ENCODE measurements around the gene FGFBP2.

Gene FGFBP2

DNA sequence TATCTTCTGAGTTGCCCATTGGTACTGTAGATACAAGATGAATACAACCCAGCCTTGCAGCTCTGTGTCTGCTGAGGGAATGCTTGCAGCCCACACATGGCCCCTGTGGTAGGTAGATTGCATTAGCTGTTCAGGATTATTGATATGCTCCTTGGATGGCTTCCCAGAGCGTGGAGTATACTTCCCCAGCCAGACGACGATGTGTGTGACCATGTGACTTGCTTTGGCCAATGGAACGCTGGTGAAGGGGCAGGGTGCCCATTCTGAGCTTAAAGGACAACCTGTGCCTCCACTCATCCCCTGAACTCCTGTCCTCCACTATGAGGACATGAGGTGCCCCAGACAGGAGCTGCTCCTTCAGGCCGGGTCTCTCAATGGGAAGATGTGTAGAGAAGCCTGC lies 23.9 kb upstream of the FGFBP2 start:
- no peak overlapping the region for H3K4me3 ChIP-seq (ENCODE audit: low read length)
- no peak for TF ChIP-seq ZNF274 (IDR thresholded peaks at IDR 0.05; ENCODE audit: low read depth, low read length)

DNA sequence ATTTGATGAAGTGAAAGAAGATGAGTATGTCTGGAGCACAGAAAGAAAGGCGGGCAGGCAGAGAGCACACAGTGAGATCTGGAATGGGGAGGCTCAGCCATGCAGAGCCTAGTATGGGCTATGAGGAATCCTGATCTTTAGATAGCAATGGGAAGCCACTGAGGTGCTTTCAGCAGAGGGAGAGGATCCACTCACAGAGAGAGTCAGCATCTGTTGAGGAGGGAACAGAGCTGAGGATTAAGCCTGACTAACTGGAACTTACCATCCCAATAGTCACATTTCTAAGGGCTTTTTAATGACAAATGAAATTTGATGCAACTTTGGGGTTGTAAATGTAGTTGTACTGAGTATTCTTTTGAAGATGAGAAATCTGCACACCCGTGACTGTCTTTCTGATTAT lies 20.6 kb upstream of the FGFBP2 start:
- TF ChIP-seq ZNF274 (IDR thresholded peaks at IDR 0.05; ENCODE audit: low read depth, low read length): no peak
- no peak overlapping the region for H3K4me3 ChIP-seq (ENCODE audit: low read length)

DNA sequence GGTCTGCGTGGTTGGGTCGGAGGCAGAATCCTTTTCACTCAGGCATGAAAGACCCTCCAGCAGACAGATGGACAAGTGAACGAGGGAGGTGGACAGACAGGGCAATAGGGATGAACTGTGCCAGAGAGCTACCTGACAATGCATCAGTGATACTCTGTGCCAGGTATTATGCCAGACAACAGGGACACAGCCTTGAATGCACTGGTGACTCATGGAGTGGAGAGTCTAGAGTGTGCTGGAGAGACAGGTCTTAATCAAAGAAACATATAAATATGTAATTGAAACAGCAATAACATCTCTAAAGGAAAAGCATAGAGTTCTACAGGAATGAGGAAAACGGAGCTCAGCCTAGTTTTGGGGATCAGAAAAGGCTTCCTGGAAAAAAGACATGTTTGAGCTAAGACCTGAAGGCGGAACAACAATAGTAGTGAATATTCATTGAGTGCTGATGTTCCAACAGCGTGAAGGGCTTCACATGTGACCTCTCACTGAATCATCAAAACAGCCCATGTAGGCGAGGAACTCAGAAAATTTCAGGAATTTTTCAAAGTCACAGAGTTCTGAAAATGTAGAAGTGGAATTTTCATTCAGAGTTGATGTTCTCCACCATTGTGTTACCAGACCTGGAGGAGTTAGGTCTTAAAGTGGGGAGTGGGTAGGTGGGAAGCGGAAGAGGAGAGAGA lies 20.0 kb upstream of the FGFBP2 start:
- no peak overlapping the region for H3K4me3 ChIP-seq (ENCODE audit: low read length)
- no peak for TF ChIP-seq ZNF274 (IDR thresholded peaks at IDR 0.05; ENCODE audit: low read depth, low read length)

DNA sequence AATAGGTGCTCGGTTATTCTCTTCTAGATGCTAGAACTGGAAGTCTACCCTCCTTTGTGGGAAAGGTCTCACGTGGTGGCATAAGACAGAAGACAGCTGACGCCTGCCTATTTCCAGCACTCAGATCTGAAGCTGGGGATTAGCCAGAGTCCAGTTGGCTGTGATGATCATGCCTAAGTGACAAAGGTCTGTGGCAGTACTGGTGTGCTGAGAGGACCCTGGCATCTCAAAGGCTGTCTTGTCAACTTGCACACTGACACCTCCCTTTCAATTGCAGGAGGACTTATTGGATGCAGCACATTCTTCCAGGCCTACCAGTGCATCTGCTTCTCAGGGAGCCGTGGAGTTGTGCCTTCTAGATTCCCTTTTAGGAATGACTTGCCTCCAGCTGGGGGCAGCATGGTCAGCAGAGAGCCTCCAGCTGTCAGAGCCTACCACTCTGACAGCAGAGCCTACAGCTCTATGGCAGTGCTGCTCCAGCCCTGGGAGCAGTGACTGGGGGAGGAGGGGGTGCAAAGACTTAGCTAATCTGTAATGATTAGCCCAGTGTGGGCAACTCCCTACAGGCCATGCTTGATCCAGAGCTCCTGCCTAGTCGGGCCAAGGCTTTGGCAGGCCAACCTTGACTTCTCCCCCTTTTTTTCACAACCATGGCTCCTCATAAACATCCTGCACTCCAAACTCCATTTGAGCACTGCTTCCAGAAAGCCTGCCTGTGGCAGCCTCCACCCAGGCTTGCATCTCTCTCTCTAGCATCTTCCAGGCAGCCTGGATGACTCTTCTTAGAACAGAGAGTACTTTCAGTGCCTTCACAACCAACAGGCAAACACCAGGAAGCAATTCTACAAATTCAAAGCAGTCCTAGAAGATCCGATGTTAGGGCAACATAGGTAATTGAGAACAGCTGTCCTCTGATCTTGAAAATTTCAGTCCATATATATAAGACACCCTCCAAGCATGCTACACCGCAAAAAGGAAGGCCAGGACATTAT lies 13.8 kb upstream of the FGFBP2 start:
- H3K4me3 ChIP-seq (ENCODE audit: low read length): no peak overlapping the region
- TF ChIP-seq ZNF274 (IDR thresholded peaks at IDR 0.05; ENCODE audit: low read depth, low read length): no peak

DNA sequence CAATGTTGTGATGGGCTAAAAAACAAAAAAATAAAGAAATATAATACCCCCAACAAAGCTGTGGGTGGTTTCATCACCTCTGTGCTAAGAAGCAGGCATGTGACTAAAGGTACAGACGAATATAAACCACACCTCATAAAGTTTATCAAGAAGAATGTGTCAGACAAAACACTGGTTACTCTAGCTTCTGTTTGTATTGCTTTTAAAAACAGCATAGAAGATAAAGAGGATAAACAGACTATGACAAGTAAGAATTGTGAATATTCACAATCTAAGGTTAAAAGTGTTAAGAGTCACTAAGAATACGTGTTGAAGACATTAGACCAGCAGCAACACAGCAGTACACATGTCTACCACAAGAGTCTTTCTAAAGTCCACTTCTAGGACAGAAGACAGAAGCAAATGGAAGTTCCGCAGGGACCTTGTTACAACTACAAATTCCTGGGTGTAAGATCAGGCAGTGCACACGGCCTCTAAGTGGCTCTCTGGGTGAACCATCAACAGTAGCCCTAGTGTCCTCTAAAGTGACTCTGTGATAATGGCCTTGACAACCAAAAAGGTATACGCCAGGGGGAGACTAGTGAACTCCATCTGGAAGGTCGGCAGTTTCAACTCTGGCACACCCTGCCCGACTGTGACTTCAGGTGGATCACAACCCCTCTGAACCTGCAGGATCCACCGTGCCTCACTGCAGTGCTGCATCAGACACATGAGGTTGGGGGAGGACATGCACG lies 8.3 kb upstream of the FGFBP2 start:
- no peak for TF ChIP-seq ZNF274 (IDR thresholded peaks at IDR 0.05; ENCODE audit: low read depth, low read length)
- H3K4me3 ChIP-seq (ENCODE audit: low read length): no peak overlapping the region

DNA sequence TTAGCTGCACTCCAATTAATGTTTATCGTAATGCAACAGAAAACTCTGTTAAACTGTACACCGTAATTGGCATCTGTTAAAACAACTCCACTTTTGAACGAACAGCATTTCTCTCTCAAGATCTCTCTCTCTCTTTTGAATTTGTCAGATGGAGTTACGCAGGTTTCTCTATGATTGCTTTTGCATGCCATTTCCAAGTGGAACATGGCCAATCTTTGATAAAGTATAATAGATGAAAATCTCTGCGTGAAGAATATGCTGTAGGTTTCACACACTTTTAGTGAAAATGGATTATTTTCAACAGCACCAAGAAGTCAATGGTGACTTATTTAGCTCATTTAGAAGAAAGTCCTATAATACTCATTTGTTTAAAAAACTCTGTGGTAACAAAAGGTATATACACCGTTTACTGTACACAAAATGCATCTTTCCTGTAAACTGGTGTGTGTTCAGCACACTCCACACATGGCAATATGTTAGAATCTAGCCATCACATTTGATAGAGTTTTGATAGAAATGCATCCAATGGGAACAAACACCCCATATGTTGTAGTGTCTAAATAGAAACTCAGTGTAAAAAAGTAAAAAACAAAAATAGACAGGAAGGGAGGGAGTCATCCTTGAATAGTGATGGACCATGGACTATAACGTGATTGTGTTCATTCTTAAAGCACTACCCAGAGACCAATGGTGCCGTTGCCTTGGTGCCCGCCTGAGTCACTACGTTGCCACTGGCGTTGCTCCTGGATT lies 5.8 kb upstream of the FGFBP2 start:
- TF ChIP-seq ZNF274 (IDR thresholded peaks at IDR 0.05; ENCODE audit: low read depth, low read length): no peak
- H3K4me3 ChIP-seq (ENCODE audit: low read length): no peak overlapping the region

DNA sequence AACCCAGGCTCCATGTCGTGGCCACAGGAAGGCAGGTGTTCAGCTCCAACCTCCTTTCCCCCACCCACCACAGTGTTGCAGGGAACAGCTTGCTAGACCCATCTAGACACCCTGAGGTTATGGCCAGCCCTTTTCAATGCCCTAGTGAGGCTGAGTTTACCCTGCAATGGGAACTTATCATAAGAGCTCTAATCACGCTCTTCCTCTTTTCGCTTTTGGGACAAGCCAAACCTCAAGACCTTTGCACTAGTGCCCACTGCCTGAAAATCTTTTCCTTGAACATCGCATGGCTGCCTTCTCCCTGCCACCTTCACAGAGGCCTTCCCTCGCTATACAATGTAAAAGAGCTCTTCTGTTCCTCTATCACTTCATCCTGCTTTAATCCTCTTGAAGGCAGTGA lies 2.4 kb upstream of the FGFBP2 start:
- H3K4me3 ChIP-seq (ENCODE audit: low read length): no peak overlapping the region

DNA sequence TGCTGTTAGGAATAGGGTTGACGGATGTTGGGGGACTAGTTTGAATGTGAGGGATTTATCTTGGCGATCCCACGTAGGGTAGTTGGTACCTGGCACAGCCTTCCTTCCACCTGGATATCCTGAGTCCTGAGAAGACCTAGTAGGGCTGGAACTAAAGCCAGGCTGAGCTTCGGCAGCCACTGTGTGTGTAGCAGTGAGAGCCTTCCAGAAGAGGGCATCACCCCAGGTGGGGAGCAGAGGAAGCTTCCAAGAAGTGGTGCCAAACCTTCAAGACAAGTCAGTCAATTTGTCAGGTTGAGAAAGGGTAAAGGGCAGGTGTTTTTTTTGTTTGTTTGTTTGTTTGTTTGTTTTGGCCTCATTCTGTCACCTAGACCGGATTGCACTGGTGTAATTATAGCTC lies 1.2 kb upstream of the FGFBP2 start:
- no peak for TF ChIP-seq ZNF274 (IDR thresholded peaks at IDR 0.05; ENCODE audit: low read depth, low read length)
- H3K4me3 ChIP-seq (ENCODE audit: low read length): no peak overlapping the region

More for the DNA sequence above, 2.4 kb upstream of the FGFBP2 start:
- TF ChIP-seq ZNF274 (IDR thresholded peaks at IDR 0.05; ENCODE audit: low read depth, low read length): no peak

DNA sequence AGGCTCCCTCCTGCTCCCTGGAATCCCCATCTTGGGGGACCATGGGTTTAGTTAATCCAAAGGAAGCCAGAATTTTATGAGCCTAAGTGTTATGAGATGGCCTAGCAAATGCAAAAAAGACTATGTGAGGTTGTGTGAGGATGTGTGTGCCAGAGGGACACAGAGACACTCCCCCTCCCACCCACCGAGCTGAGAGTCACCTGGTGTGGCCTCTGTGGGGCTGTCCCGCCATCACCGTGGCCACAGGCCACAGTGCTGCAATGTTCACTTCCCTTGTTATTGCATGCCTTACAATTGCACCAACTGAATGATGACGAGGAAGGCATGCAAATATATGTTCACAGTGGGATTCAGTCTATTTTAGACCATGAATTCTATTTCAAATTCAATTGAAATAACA lies 601 bp upstream of the FGFBP2 start:
- no peak for TF ChIP-seq ZNF274 (IDR thresholded peaks at IDR 0.05; ENCODE audit: low read depth, low read length)
- no peak overlapping the region for H3K4me3 ChIP-seq (ENCODE audit: low read length)

DNA sequence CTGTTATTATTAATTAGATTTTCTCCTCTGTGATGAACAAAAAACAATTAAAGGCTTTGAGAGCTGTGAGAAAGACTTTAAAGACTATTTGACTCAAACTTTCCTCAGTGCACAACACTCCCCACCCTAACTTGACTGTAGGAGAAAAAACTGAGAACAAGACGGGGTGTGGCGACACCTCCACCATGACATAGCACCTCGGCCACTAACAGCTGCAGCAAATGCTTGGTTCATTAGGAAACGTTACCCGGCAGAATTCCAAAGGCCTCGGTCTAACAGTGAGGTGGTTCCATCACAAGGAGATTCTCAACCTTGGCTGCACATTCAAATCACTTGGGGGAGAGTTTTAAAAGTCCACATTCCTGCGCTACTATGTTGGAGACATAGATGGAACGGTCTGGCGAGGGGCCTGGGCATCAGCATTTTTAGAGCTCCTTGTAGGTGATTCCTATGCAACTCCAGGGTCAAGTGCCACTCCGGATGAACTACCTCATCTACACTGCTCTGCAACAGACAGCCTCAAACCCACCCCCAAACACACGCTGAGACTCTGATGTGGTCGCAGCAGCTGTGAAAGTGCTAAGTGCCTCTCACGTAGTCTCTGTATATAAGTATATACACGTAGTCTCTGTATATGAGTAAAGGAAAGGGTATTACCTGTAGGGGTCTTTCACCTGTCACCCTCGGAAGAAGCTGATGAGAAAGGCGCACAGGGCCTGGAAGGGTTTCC lies 1.0 kb downstream of the FGFBP2 start:
- no peak for TF ChIP-seq ZNF274 (IDR thresholded peaks at IDR 0.05; ENCODE audit: low read depth, low read length)
- H3K4me3 ChIP-seq (ENCODE audit: low read length): no peak overlapping the region

DNA sequence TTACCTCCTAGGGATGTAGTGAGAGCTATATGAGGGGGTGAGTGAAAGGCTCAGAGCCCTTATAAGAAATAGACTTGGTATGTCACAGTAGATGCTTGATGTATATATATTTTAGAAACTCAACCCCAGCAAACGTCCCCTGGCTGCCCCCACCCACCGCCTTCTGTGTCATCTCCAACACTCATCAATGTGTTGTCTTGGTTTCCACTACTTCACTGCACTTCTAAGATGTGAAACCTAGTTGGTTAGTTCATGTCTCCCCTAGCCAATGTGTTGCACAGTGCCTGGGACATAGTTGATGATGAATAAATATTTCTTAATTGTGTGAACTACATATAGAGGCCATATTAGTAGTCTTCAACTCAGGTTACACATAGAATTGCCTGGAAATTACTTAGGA lies 4.4 kb downstream of the FGFBP2 start:
- TF ChIP-seq ZNF274 (IDR thresholded peaks at IDR 0.05; ENCODE audit: low read depth, low read length): no peak
- no peak overlapping the region for H3K4me3 ChIP-seq (ENCODE audit: low read length)

DNA sequence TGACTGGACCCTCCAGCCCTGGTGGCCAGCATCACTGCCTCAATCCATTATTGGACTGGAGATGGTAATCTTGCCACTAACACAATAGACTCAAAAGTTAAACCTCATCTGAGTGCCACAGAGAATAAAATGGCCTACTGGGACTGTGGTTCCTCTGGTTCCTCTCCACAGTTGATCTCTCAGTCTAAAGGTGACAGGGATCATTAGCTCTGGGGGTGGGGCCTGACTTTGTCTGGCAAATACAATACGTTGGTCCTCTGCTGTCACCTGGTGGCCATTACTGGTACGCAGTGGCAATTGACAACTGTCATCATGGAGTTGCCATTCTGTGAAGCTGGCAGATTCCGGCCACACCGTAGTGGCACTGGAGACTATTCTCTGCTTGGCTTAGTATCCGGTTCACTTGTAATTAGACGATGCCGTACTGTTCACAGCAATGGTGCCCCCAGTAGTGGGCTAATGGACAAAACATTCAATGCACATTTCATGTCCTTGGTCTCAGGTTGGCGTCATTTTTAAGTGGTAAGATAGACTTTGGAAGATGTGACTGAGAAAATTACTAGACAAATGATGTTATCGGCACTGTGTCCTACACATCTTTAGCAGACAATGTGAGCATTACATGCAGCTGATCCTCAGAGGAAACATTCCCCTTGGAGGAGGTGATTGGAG lies 6.7 kb downstream of the FGFBP2 start:
- TF ChIP-seq ZNF274 (IDR thresholded peaks at IDR 0.05; ENCODE audit: low read depth, low read length): no peak
- H3K4me3 ChIP-seq (ENCODE audit: low read length): no peak overlapping the region

DNA sequence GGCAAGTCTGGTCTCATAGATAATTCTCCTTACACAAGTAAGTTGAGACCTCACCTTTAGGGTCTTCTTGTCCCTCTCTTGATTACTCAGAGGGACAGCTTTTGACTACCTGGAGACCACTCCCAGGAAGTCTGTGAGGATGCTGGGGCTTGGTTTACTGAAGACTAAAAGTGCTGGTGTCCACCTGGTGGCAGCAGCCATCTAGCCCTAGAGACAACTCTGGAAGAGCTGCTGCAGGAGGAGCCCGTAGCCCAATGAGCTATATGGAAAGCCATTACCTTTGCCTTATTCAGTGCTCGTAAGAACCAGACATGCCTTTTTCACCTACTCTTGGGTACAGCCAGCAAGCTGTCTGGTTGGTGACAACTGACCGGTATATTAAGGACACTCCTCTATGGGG lies 7.3 kb downstream of the FGFBP2 start:
- H3K4me3 ChIP-seq (ENCODE audit: low read length): no peak overlapping the region
- TF ChIP-seq ZNF274 (IDR thresholded peaks at IDR 0.05; ENCODE audit: low read depth, low read length): no peak
